Esophagus (tissue), 2 donors: ENCODE data around the gene RASSF6. TPM values are rescaled to one million over a fixed set of nuclear protein-coding genes. Genes with fewer than 3 reads are reported as not detected.
"Not testable (repeated sequence)": the region's sequence is repeated elsewhere in the genome, so short reads cannot be mapped to it uniquely, and the experiment has no call there.

Source experiments
- H3K27ac ChIP-seq, 2 donors: one replicate each; pipeline ENCODE4 v1.5.1; 2013; ENCODE audit warnings: low read depth in 2 of 2, mild to moderate bottlenecking in 2 of 2, inconsistent platforms in 1 of 2, low read length in 1 of 2, moderate library complexity in 1 of 2
- H3K27me3 ChIP-seq, 2 donors: one replicate each; pipeline ENCODE4 v1.6.1; 2013; ENCODE audit warnings: low read length in 2 of 2, control low read depth in 1 of 2, mild to moderate bottlenecking in 1 of 2; ENCODE audit not compliant: insufficient read depth in 2 of 2, control insufficient read depth in 1 of 2
- H3K36me3 ChIP-seq, 2 donors: one replicate each; pipeline ENCODE4 v1.6.1; 2013; ENCODE audit warnings: low read length in 1 of 2; ENCODE audit not compliant: control insufficient read depth in 2 of 2, insufficient read depth in 2 of 2
- H3K4me1 ChIP-seq, 2 donors: one replicate each; pipeline ENCODE4 v1.6.1; 2013; ENCODE audit warnings: low read length in 1 of 2; ENCODE audit not compliant: control insufficient read depth in 2 of 2, insufficient read depth in 2 of 2
- H3K4me3 ChIP-seq, 2 donors: one replicate each; pipeline ENCODE4 v1.5.1; 2013; ENCODE audit warnings: low read length in 2 of 2, mild to moderate bottlenecking in 2 of 2, low read depth in 1 of 2, moderate library complexity in 1 of 2
- H3K9me3 ChIP-seq, 2 donors: one replicate each; pipeline ENCODE4 v1.6.1; 2013; ENCODE audit warnings: mild to moderate bottlenecking in 2 of 2, low read depth in 1 of 2, low read length in 1 of 2, moderate library complexity in 1 of 2; ENCODE audit not compliant: control insufficient read depth in 2 of 2, insufficient read depth in 1 of 2
- WGBS, 2 donors: extraction: QIAGEN DNeasy Blood & Tissue Kit; methylation state at CpG; one replicate each; pipeline ENCODE4 v1.1.7; 2013; 5-methylcytosine and 5-hydroxymethylcytosine counted together
- polyA plus RNA-seq, 2 donors: library from polyadenylated mRNA; stranded (reverse); fragments of 200-250 nt; gene quantifications; one replicate each; pipeline ENCODE4 v1.2.3, GENCODE V29; 2013
- donor health status: healthy with polysubstance abuse.
- donor health status: Bipolar disorder and iron deficiency.

RASSF6 gene
- 1 to 10 TPM; 1.2 to 1.6 TPM for polyA plus RNA-seq

- 7 to 8% methylated on average over 24 of the region's 24 CpGs for WGBS, 2 donors
- no peaks in the 10 kb centered on the region for H3K4me1 ChIP-seq
- peak within 1 kb of the TSS; percentile 57 to 85 for H3K27ac ChIP-seq
- H3K9me3 ChIP-seq: no peaks in the 10 kb centered on the region
- H3K27me3 ChIP-seq: no peaks in the 10 kb centered on the region
- H3K4me3 ChIP-seq: peak within 1 kb of the TSS; percentile 47 to 62
- no peaks in the 10 kb centered on the region for H3K36me3 ChIP-seq
Measured at GRCh38 chr4:73620115-73620792, at the start of gene RASSF6. TSS of gene RASSF6 (minus strand) at chr4:73620436. CDS start at chr4:73611795, 8,641 bp downstream.

DNA sequence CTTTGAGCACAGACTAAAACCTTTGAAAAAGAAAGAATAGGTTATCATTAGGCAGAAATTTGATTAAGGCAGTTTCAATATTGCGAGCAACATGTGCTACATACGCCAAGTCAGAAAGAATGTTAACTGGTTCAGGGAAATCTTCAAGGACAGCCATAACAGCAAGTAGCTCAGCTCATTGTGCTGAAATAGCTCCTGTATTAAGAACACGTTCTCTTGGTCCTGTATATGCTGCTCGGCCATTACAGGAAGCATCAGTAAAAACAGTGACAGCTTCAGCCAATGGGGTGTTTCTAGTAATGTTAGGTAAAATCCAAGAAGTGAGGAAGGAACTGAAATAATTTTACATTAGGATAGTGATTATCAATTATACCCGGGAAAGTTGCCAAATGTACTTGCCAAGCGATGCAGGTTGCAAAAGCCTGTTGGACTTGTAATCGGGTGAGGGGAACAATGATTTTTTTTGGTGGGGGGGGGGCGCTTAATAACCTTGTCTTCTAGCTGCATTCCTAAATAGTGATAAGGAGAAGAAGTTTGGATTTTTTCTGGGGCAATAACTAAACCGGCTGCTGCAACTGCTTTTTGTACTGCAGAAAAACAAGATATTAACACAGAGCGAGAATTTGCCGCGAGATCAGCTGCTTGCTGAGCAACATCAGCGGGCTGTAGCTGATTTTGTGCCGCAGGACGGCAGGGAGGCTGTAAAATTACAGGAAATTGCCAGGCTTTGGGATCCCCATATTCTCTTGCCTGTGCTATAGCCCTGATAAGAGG is 49.4 kb upstream of the RASSF6 start:
- peaks cover 0 to 6% of the 10 kb centered on the region in 2 donors for H3K4me1 ChIP-seq
- no peaks in the 10 kb centered on the region for H3K9me3 ChIP-seq
- no peaks in the 10 kb centered on the region for H3K27me3 ChIP-seq
- no peak overlapping the region for H3K27ac ChIP-seq
- no peaks in the 10 kb centered on the region for H3K36me3 ChIP-seq
- H3K4me3 ChIP-seq: no peak overlapping the region
- 52 to 72% methylated on average over 15 of the region's 15 CpGs for WGBS, 2 donors

DNA sequence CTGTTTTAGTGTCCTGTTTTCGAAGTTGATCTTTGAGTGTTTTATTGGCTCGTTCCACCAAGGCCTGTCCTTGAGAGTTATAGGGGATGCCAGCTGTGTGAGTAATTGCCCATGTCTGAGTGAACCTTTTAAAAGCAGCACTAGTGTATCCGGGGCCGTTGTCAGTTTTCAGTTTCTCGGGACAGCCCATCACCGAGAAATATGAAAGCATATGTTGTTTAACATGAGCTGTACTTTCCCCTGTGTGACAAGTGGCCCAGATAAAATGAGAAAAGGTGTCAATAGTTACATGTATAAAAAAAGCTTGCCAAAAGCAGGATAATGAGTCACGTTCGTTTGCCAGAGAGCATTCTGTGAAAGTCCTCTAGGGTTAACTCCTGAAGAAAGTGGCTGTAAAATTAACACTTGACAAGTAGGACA is 48.6 kb upstream of the RASSF6 start:
- Histone ChIP-seq H3K9me3 (no peaks in the 10 kb centered on the region), H3K4me3 (no peak overlapping the region), H3K27me3 (no peaks in the 10 kb centered on the region), H3K27ac (no peak overlapping the region), H3K4me1 (peaks cover 0 to 6% of the 10 kb centered on the region in 2 donors), H3K36me3 (no peaks in the 10 kb centered on the region)
- WGBS, 2 donors: 58 to 78% methylated on average over 8 of the region's 8 CpGs

GRCh38 chr4:73665924-73666323 is 45.7 kb upstream of the RASSF6 start:
- H3K27ac ChIP-seq, H3K9me3 ChIP-seq: not testable (repeated sequence)

GRCh38 chr4:73664470-73664869 is 44.2 kb upstream of the RASSF6 start:
- H3K9me3 ChIP-seq: no peaks in the 10 kb centered on the region
- no peaks in the 10 kb centered on the region for H3K36me3 ChIP-seq
- H3K4me1 ChIP-seq: no peaks in the 10 kb centered on the region
- WGBS, 2 donors: 75 to 79% methylated on average over 1 of the region's 1 CpG
- no peak overlapping the region for H3K4me3 ChIP-seq
- H3K27me3 ChIP-seq: no peaks in the 10 kb centered on the region
- H3K27ac ChIP-seq: no peak overlapping the region

More at GRCh38 chr4:73665924-73666323, 45.7 kb upstream of the RASSF6 start:
- H3K36me3 ChIP-seq, H3K4me3 ChIP-seq, H3K4me1 ChIP-seq, H3K27me3 ChIP-seq: not testable (repeated sequence)
- 91 to 95% methylated on average over 7 of the region's 7 CpGs for WGBS, 2 donors

DNA sequence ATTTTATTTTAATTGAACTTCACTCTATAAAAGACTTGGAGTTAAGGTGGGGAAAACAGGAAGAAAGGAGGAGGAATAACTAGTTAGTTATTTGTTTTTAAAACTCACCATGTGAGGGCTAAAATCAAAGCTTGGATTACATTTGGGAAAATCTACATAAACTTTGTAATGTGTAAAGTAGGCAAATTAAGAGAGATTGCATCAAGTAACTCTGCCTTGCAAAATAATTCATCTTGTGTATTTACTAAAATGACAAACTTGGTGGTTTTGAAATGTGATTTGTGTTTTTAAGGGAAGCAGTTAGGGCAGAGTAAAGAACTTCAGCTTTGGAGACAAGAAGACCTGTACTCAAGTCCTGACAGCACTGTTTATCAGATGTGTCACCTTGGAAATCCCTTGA is 43.3 kb upstream of the RASSF6 start:
- no peaks in the 10 kb centered on the region for H3K4me1 ChIP-seq
- no peak overlapping the region for H3K27ac ChIP-seq
- no peak overlapping the region for H3K4me3 ChIP-seq
- H3K27me3 ChIP-seq: no peaks in the 10 kb centered on the region
- H3K9me3 ChIP-seq: no peaks in the 10 kb centered on the region
- no peaks in the 10 kb centered on the region for H3K36me3 ChIP-seq

GRCh38 chr4:73662709-73663546 is 42.7 kb upstream of the RASSF6 start:
- Histone ChIP-seq H3K4me1 (no peaks in the 10 kb centered on the region), H3K36me3 (no peaks in the 10 kb centered on the region), H3K9me3 (no peaks in the 10 kb centered on the region), H3K4me3 (no peak overlapping the region), H3K27ac (no peak overlapping the region), H3K27me3 (no peaks in the 10 kb centered on the region)
- 30 to 31% methylated on average over 6 of the region's 6 CpGs for WGBS, 2 donors

- Histone ChIP-seq H3K27ac (no peak overlapping the region), H3K27me3 (no peaks in the 10 kb centered on the region), H3K4me1 (no peaks in the 10 kb centered on the region), H3K9me3 (no peaks in the 10 kb centered on the region), H3K36me3 (no peaks in the 10 kb centered on the region), H3K4me3 (no peak overlapping the region)
- WGBS, 2 donors: 34 to 51% methylated on average over 2 of the region's 2 CpGs
Measured at GRCh38 chr4:73661646-73662119, 41.4 kb upstream of the RASSF6 start.

DNA sequence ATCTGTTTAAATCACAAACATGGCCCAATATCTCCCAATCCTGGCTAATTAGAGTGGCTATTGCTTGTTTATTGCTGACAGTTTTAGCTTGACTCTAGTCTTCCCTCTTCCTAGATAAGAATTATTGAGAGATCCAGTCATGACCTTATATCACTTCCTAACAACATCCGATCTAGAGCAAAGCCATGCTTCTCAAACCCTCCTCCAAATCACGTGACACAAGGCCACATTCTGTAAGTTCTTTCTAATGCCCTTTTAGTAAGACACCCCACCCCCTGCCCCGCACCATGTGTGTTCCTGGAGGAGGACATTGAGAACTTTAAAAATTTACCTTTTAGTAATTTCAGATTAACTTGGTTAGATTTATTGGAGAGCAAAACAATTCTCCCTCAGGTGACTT is 40.6 kb upstream of the RASSF6 start:
- WGBS, 2 donors: 79 to 88% methylated on average over 3 of the region's 3 CpGs

More for the DNA sequence above, 40.6 kb upstream of the RASSF6 start:
- Histone ChIP-seq H3K27me3 (no peaks in the 10 kb centered on the region), H3K27ac (no peak overlapping the region), H3K4me3 (no peak overlapping the region), H3K4me1 (no peaks in the 10 kb centered on the region), H3K9me3 (no peaks in the 10 kb centered on the region), H3K36me3 (no peaks in the 10 kb centered on the region)
